Stimulated activated naive CD8-positive, alpha-beta T cell treated with anti-CD3 and anti-CD28 coated beads, Interleukin-15, Interleukin-2, amounts not matched to agents 100 U/mL and 50 U/mL, for 24 hours (primary cell): ENCODE measurements around the gene BDH1.
A peak's percentile ranks its signal among the peaks of the same experiment; 100 is the strongest.
"Not testable (repeated sequence)": the region's sequence is repeated elsewhere in the genome, so short reads cannot be mapped to it uniquely, and the experiment has no call there.

Source experiments
- ATAC-seq: fragments of 150-1000 bp; cut with Tn5 transposase; one replicate; pipeline ENCODE4 v1.10.0; 2021
- DNase-seq: peaks from one replicate; pipeline ENCODE4 v3.0.0; 2021

Gene BDH1

GRCh38 chr3:197555281-197556261 is at the start of gene BDH1:
Gene BDH1, minus strand, starts transcription at chr3:197555968. Its CDS starts 9,525 bp downstream, at chr3:197546443.
- peak; percentile 84 for DNase-seq
- peak; percentile 57 for ATAC-seq

- ATAC-seq, result no peak
- no peak for DNase-seq
Observed at GRCh38 chr3:197603317-197603933, 47.7 kb upstream of the BDH1 start.

- not testable (repeated sequence) for ATAC-seq, DNase-seq
Observed at GRCh38 chr3:197602351-197602750, 46.6 kb upstream of the BDH1 start.

- DNase-seq, ATAC-seq: not testable (repeated sequence)
Observed at GRCh38 chr3:197601566-197601840, 45.7 kb upstream of the BDH1 start.

- ATAC-seq (peak; percentile 47), DNase-seq (no peak)
Observed at GRCh38 chr3:197600796-197601565, 45.2 kb upstream of the BDH1 start.

- ATAC-seq, result peak; percentile 98
Observed at GRCh38 chr3:197599089-197599765, 43.5 kb upstream of the BDH1 start.

GRCh38 chr3:197598404-197598980 is 42.7 kb upstream of the BDH1 start:
- DNase-seq, result no peak
- no peak for ATAC-seq

More at GRCh38 chr3:197599089-197599765, 43.5 kb upstream of the BDH1 start:
- peak; percentile 77 for DNase-seq

GRCh38 chr3:197597335-197597734 is 41.6 kb upstream of the BDH1 start:
- ATAC-seq (no peak), DNase-seq (no peak)

- DNase-seq (no peak), ATAC-seq (no peak)
Observed at GRCh38 chr3:197595470-197596185, 39.9 kb upstream of the BDH1 start.

- no peak for ATAC-seq
- DNase-seq, result no peak
Observed at GRCh38 chr3:197593046-197593380, 37.2 kb upstream of the BDH1 start.

- ATAC-seq (peak; percentile 74), DNase-seq (peak; percentile 53)
Observed at GRCh38 chr3:197592361-197593045, 36.7 kb upstream of the BDH1 start.

- DNase-seq, result no peak
- ATAC-seq, result no peak
Observed at GRCh38 chr3:197591816-197592215, 36.0 kb upstream of the BDH1 start.

- DNase-seq (no peak), ATAC-seq (peak; percentile 40)
Observed at GRCh38 chr3:197590313-197590962, 34.7 kb upstream of the BDH1 start.

GRCh38 chr3:197589545-197589944 is 33.8 kb upstream of the BDH1 start:
- DNase-seq (no peak), ATAC-seq (no peak)

- ATAC-seq, DNase-seq: not testable (repeated sequence)
Observed at GRCh38 chr3:197586768-197587167, 31.0 kb upstream of the BDH1 start.

GRCh38 chr3:197586181-197586580 is 30.4 kb upstream of the BDH1 start:
- DNase-seq (no peak), ATAC-seq (no peak)

- no peak for ATAC-seq
- no peak for DNase-seq
Observed at GRCh38 chr3:197584733-197585132, 29.0 kb upstream of the BDH1 start.

- no peak for ATAC-seq
Observed at GRCh38 chr3:197583371-197583770, 27.6 kb upstream of the BDH1 start.

GRCh38 chr3:197580253-197580691 is 24.5 kb upstream of the BDH1 start:
- DNase-seq, result no peak
- no peak for ATAC-seq

More at GRCh38 chr3:197583371-197583770, 27.6 kb upstream of the BDH1 start:
- DNase-seq, result no peak

- no peak for ATAC-seq
- DNase-seq, result no peak
Observed at GRCh38 chr3:197578376-197578775, 22.6 kb upstream of the BDH1 start.
